ENCODE results near the gene PDCD7. TPM values are rescaled to one million over a fixed set of nuclear protein-coding genes. Genes with fewer than 3 reads are reported as not detected.
A peak's percentile ranks its signal among the peaks of the same experiment; 100 is the strongest.

Gene PDCD7
- total RNA-seq, 4 donors from 2014 or later = 27.9 to 57.5 (median 37.8) TPM

GRCh38 chr15:65082303-65082953 is 51.2 kb downstream of the PDCD7 start:
- peaks cover 0 to 67% (median 28%) of the 10 kb centered on the region in 4 donors for H3K4me1 ChIP-seq
- DNase-seq (ENCODE audit: low spot score in 2 of 2) = no peak
- peak overlapping the region in 3 of 4 donors; percentile 48 to 84 (median 53) for H3K27ac ChIP-seq
- 19 to 22% methylated on average over 7 of the region's 7 CpGs for WGBS, 2 donors
- no peaks in the 10 kb centered on the region for H3K9me3 ChIP-seq
- H3K27me3 ChIP-seq = peaks cover 0 to under 1% of the 10 kb centered on the region in 2 donors
- H3K36me3 ChIP-seq = no peaks in the 10 kb centered on the region
- TF ChIP-seq POLR2A (IDR thresholded peaks at IDR 0.05) = no peak
- no peak for TF ChIP-seq CTCF (IDR thresholded peaks at IDR 0.05)
- TF ChIP-seq EP300 (IDR thresholded peaks at IDR 0.05) = no peak
- no peak overlapping the region for H3K4me3 ChIP-seq

- H3K27me3 ChIP-seq = peaks cover 0 to 3% of the 10 kb centered on the region in 2 donors
- H3K4me3 ChIP-seq = no peak overlapping the region
- no peaks in the 10 kb centered on the region for H3K36me3 ChIP-seq
- peaks cover 0 to 60% (median 28%) of the 10 kb centered on the region in 4 donors for H3K4me1 ChIP-seq
- H3K27ac ChIP-seq = peak overlapping the region in 2 of 4 donors; percentile 53 to 84
- DNase-seq (ENCODE audit: low spot score in 2 of 2) = no peak
- WGBS, 2 donors = 55 to 65% methylated on average over 5 of the region's 5 CpGs
- H3K9me3 ChIP-seq = no peaks in the 10 kb centered on the region
- TF ChIP-seq POLR2A (IDR thresholded peaks at IDR 0.05) (no peak), CTCF (IDR thresholded peaks at IDR 0.05) (no peak), EP300 (IDR thresholded peaks at IDR 0.05) (no peak)
These were observed 51.9 kb downstream of the PDCD7 start for GRCh38 chr15:65081758-65082157.

- no peak for TF ChIP-seq CTCF (IDR thresholded peaks at IDR 0.05)
- no peak for TF ChIP-seq EP300 (IDR thresholded peaks at IDR 0.05)
- TF ChIP-seq POLR2A (IDR thresholded peaks at IDR 0.05) = no peak
- H3K27ac ChIP-seq = peak overlapping the region in 2 of 4 donors; percentile 53 to 84
- no peak overlapping the region for H3K4me3 ChIP-seq
- H3K36me3 ChIP-seq = no peaks in the 10 kb centered on the region
- 36 to 39% methylated on average over 6 of the region's 6 CpGs for WGBS, 2 donors
- H3K27me3 ChIP-seq = peaks cover 0 to 3% of the 10 kb centered on the region in 2 donors
- peaks cover 0 to 57% (median 28%) of the 10 kb centered on the region in 4 donors for H3K4me1 ChIP-seq
- no peak for DNase-seq (ENCODE audit: low spot score in 2 of 2)
- no peaks in the 10 kb centered on the region for H3K9me3 ChIP-seq
These were observed 52.3 kb downstream of the PDCD7 start for GRCh38 chr15:65081270-65081669.

GRCh38 chr15:65079580-65079979 is 54.0 kb downstream of the PDCD7 start:
- Histone ChIP-seq H3K4me1 (peaks cover 0 to 41% (median 21%) of the 10 kb centered on the region in 4 donors), H3K36me3 (no peaks in the 10 kb centered on the region), H3K27ac (no peak overlapping the region), H3K9me3 (no peaks in the 10 kb centered on the region), H3K27me3 (peaks cover 0 to 3% of the 10 kb centered on the region in 2 donors), H3K4me3 (no peak overlapping the region)
- DNase-seq (ENCODE audit: low spot score in 2 of 2) = no peak
- 88 to 90% methylated on average over 5 of the region's 5 CpGs for WGBS, 2 donors
- no peak for TF ChIP-seq POLR2A (IDR thresholded peaks at IDR 0.05)
- no peak for TF ChIP-seq EP300 (IDR thresholded peaks at IDR 0.05)
- TF ChIP-seq CTCF (IDR thresholded peaks at IDR 0.05) = no peak

- no peaks in the 10 kb centered on the region for H3K36me3 ChIP-seq
- peak; percentile 44 to 57 for DNase-seq (ENCODE audit: low spot score in 2 of 2)
- H3K9me3 ChIP-seq = no peaks in the 10 kb centered on the region
- H3K4me1 ChIP-seq = peaks cover 0 to 32% (median 18%) of the 10 kb centered on the region in 4 donors
- H3K4me3 ChIP-seq = peak overlapping the region in 1 of 4 donors; percentile 17
- WGBS, 2 donors = 18 to 40% methylated on average over 22 to 23 of the region's 24 CpGs
- TF ChIP-seq CTCF (IDR thresholded peaks at IDR 0.05) = peak; percentile 30 to 84 (median 60)
- TF ChIP-seq EP300 (IDR thresholded peaks at IDR 0.05) = no peak
- no peak for TF ChIP-seq POLR2A (IDR thresholded peaks at IDR 0.05)
- H3K27ac ChIP-seq = no peak overlapping the region
- H3K27me3 ChIP-seq = peaks cover 0 to 3% of the 10 kb centered on the region in 2 donors
These were observed 55.6 kb downstream of the PDCD7 start for GRCh38 chr15:65077981-65078352.
